ENCODE measurements around the gene ZFYVE21.

The ZFYVE21 gene

DNA sequence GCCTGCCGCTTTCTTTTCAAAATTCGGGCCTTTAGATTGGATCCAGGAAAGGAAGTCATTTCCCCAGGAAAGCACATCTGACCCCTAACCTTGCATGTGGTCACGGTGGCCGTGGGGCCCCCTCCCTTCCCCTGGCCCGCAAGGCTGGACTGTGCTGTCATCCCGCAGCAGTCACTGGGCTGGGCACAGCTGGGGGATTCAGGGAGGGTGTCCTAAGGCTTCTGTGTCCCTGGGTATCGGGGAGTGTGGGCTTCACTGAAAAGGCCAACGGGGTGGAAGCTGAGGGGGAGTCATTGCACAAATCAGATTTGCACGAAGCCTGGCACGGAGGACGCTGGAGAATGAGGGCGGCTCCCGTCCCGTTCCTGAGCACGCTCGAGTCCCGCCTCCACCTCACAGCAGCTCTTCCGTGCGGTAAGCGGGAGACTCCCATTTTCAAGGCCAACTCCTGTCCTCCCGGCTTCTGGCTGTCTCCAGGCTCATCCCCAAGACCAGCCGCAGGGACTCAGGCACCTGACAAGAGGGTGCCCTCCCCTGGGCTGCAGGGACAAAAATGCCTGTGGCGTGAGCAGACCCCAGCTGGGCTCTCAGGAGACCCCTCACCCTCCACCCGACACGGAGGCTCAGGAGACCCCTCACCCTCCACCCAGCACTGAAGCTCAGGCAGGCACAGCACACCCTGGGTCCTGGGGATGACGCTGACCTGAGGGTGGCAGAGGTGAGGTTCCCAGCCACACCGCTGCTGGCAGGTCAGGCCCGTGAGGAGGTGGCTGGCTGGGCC is 9.9 kb upstream of the ZFYVE21 start:
- TF ChIP-seq, protein P1, sequence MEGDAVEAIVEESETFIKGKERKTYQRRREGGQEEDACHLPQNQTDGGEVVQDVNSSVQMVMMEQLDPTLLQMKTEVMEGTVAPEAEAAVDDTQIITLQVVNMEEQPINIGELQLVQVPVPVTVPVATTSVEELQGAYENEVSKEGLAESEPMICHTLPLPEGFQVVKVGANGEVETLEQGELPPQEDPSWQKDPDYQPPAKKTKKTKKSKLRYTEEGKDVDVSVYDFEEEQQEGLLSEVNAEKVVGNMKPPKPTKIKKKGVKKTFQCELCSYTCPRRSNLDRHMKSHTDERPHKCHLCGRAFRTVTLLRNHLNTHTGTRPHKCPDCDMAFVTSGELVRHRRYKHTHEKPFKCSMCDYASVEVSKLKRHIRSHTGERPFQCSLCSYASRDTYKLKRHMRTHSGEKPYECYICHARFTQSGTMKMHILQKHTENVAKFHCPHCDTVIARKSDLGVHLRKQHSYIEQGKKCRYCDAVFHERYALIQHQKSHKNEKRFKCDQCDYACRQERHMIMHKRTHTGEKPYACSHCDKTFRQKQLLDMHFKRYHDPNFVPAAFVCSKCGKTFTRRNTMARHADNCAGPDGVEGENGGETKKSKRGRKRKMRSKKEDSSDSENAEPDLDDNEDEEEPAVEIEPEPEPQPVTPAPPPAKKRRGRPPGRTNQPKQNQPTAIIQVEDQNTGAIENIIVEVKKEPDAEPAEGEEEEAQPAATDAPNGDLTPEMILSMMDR (IDR thresholded peaks at IDR 0.05; ENCODE audit: control insufficient read depth, extremely low read depth, insufficient read depth) = no peak
- H3K4me3 ChIP-seq (ENCODE audit: low read depth, low read length) = no peak overlapping the region
- DNase-seq (ENCODE audit: low read depth) = no peak

DNA sequence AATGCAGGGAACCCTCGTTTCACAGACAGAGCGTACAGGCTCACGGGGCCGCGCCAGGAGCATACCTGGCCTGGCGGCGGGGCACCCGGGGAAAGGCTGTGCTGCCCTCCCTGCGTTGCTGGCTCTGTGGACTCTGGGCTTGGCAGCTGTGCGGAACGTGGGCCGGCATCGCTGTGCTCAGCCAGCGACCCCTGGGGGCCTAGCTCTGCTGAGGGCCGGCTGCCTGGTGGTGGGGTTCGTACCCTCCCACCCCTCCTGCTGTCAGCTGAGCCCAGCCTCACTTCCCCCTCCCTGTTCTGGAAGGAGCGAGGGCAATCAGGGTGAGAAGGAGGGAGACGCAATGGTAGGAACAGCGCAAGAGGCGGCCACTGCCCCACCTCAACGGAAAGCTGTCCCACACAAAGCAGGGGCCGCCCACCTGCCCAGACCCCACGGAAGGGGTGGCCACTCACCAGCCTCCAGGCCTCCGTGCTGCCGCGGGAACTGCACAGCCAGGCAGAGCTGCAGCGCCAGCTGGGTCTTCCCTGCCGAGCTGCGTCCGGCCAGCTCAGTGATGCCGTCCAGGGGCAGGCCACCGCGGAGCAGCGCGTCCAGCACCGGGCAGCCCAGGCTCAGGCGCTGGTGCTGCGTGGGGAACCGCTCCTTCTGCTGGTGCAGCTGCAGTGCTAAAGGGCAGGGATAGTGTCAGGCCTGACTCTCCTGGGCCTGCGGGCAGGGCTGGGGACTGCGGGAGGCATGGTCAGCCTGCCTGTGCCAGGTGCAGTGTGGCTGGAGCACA is 8.9 kb upstream of the ZFYVE21 start:
- DNase-seq (ENCODE audit: low read depth) = no peak

DNA sequence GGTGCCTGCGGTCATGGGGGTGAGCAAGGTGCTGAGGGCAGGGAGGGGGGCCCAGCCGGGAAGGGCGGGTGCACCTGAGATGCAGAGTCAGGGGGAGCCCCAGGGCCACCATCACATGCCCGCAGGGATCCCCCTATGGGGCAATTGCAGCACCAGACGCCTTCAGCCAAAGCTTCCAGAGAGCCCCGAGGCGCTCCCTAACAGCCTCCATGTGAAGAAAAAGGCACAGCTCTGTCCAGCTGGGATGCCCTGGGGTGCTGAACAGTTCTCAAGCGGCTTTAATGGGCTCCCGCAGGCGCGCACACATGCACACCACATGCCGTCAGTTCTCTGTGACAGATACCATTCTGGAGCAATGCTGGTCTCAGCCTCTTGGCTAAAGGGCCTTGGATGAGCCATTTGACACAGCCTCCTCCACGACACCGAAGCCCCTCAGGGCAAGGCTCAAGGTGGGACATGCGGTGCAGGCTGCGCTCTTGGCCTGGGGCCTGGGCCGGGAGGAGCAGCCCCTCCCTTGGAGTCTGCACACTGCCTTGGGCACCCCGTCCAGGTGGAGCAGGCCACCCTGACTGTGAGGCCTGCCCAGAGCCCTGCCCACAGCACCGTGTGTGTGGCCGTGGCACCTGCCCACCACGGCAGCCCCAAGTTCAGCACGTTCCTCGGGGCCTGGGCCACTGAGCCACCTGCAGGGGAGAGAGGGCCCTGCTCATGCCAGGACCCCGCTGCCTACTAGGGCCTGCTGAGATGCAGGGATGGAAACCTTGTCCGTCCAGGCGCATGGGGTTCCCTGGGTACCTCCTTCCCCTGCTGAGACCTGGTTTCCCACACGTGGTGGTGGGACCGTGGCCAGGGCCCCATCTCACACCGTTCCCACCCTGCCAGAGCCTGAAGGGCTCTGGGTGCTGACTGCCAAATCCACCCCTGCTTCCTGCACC is 8.0 kb upstream of the ZFYVE21 start:
- H3K4me3 ChIP-seq (ENCODE audit: low read depth, low read length) = no peak overlapping the region
- DNase-seq (ENCODE audit: low read depth) = no peak
- TF ChIP-seq, protein P1 (IDR thresholded peaks at IDR 0.05; ENCODE audit: control insufficient read depth, extremely low read depth, insufficient read depth) = no peak

More for the DNA sequence above, 8.9 kb upstream of the ZFYVE21 start:
- TF ChIP-seq, protein P1 (IDR thresholded peaks at IDR 0.05; ENCODE audit: control insufficient read depth, extremely low read depth, insufficient read depth) = no peak
- H3K4me3 ChIP-seq (ENCODE audit: low read depth, low read length) = no peak overlapping the region

DNA sequence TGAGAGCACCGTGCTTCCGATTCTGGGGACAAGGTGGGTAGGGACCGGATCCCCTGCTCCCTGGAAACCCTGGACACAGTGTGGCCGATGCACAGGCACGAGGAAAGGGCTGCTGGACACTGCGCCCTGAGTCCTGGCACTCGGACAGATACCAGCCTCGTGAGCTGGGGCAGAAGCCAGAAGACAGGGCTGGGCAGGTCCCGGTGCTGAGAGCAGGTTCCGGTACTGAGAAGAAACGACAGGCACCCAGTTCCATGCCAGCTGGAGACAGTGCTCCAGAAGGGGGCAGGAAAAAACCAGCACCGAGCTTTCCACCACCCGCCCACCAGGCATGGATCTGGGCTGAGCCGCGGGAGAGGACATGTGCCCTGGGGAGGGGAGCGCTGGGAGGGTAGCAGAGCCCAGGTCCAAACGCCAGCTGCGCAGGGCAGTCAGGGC is 6.8 kb upstream of the ZFYVE21 start:
- peak; percentile 60 for DNase-seq (ENCODE audit: low read depth)
- no peak overlapping the region for H3K4me3 ChIP-seq (ENCODE audit: low read depth, low read length)
- TF ChIP-seq, protein P1 (IDR thresholded peaks at IDR 0.05; ENCODE audit: control insufficient read depth, extremely low read depth, insufficient read depth) = 0 out of 2 replicates have a peak, but pooled peaks have one; percentile 11

DNA sequence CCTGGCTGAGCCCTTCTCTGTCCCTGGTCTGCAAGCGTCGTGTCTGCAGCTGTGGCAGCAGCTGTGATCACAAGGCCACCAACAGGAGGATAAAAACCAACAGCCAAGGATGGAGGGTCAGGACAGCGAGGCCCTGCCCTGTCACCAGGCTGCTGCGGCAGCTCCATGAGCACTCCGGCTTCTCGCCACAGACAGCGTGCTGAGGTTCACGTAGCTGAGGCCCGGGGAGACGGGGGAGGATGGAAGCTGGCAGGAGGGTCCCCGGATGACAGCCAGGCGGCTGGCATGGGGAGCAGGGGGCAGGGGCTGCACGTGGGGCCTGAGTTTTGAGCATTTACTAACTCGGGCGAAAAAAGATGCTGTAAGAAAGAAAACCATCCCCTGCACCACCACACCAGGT is 5.8 kb upstream of the ZFYVE21 start:
- TF ChIP-seq, protein P1 (IDR thresholded peaks at IDR 0.05; ENCODE audit: control insufficient read depth, extremely low read depth, insufficient read depth) = no peak
- no peak for DNase-seq (ENCODE audit: low read depth)
- no peak overlapping the region for H3K4me3 ChIP-seq (ENCODE audit: low read depth, low read length)

DNA sequence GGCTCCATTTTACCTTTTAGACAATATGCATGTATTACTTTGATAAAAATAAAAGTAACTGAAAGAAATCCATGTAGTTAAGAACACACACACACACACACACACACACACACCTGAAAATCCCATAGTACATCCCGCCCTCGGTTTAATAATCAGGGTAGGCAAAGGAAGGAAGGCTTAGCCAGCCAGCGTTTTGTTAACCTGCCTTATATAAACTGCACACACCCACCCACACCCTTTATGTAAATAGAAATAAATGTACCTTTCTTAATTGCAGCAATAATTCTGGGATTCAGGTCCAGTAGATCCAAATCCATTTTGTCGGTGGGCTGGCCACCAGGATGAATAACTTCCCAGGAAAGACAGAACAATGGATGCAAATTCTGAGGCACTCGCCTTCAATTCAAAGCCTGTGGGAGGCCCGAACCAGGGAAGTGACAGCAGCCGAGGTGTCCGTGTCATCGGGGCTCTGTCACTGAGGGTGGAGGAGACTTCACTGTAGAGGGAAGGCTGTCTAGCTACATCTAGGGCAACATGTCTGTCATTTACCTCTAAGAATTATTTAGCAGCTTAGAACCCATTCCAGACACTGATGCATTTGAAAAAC is 4.7 kb upstream of the ZFYVE21 start:
- no peak overlapping the region for H3K4me3 ChIP-seq (ENCODE audit: low read depth, low read length)
- TF ChIP-seq, protein P1 (IDR thresholded peaks at IDR 0.05; ENCODE audit: control insufficient read depth, extremely low read depth, insufficient read depth) = no peak
- DNase-seq (ENCODE audit: low read depth) = no peak
